ENCODE results near the gene C11orf71.

The C11orf71 gene
- total RNA-seq: 2.8 to 7.6 (median 5.4) reads per million in 17 experiments

DNA sequence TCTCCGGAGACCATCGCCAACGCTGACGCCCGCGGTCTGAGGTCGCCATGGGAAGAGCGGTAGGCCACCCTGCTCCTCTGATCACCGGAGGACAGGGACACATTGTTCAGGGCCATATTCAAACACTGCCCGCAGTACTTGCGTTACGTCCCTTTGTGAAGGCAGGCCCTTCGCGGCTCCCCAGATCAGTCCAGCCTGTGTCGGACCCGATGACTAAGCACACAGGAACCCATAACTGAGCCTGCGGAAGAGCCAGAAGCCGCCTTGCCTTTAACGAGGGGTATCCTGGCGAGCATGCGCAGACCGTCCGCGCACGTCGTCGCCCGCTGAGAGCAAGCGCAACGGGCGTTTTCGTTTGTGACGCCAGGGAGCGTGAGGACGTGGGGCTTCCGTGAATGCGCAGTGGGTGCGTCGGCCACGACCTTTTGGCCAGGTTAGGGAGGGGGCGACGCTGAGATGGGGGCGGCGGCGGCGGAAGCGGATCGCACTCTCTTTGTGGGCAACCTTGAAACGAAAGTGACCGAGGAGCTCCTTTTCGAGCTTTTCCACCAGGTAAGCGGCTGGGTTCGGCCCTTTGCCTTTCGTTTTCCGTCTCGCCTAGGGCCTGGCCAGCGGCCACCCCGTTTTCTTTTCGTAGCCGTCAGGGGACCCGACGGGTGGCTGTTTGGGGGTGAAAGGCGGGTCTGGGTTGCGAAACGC is at the start of gene C11orf71, which contains the start of gene RBM7:
Gene C11orf71 (minus strand): TSS at position 296 of the 699 bp plus-strand sequence. CDS start 180 bp downstream, at position 116.
Gene RBM7 (plus strand): TSS at position 451 of the 699 bp plus-strand sequence. CDS start 6 bp downstream, at position 457.
- DNase-seq: peak; percentile 99

- no peak for DNase-seq
These were observed 49.5 kb upstream of the C11orf71 start for GRCh38 chr11:114449845-114450244.

DNA sequence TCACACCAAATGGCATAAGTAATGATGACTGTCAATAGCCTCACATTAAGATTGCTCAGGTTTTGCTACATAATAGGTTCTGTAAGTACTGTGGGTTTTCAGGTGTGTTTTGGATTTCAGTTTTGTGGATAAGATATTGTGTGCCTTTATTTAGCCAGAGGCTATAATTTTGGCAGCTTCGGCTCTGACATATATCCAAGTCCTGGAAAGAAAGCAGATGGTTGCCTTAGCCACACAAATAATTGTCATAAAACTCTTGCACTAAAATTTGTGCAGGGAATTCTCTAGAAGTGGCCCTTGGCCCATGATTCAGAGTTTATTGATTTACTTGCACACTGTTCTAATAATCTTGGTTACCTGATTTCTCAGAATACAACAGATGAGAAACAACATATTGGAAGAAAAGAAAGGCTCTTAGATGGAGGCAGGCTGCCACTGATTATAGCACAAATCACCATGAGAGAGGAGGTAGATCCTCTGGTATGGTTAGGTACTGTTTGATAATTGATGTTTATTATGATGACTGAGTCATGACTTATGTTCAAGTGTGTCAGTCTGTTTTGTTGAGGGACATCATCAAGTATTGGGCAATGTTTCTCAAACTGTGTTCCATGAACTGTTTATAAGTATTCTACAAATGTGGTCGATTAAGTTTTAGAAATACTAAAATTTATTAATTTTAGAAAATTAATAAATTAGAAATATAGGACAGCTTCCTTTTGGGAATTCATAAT is 48.6 kb upstream of the C11orf71 start:
- no peak for DNase-seq

GRCh38 chr11:114447892-114448291 is 47.6 kb upstream of the C11orf71 start:
- DNase-seq: no peak

DNA sequence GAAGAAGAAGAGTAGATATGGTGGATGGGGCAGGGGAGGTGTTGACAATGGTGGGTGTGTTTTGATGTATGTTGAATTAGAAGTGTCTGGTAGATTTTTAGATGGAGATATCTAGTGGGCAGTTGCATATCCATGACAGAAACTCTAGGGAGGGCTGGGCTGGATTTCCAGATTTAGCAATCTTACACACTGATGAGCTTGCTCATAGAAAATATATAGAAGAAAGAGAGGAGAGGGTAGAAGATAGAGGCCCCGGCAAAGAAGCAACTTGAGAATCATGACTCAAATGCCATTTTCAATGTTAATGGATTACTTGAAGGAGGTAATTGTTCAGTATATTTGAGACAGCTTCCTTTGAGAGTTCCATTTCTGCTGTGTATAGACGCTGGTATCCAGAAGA is 47.1 kb upstream of the C11orf71 start:
- no peak for DNase-seq

GRCh38 chr11:114442536-114442935 is 42.2 kb upstream of the C11orf71 start:
- no peak for DNase-seq

GRCh38 chr11:114441921-114442320 is 41.6 kb upstream of the C11orf71 start:
- no peak for DNase-seq

- no peak for DNase-seq
These were observed 40.9 kb upstream of the C11orf71 start for GRCh38 chr11:114440971-114441763.

DNA sequence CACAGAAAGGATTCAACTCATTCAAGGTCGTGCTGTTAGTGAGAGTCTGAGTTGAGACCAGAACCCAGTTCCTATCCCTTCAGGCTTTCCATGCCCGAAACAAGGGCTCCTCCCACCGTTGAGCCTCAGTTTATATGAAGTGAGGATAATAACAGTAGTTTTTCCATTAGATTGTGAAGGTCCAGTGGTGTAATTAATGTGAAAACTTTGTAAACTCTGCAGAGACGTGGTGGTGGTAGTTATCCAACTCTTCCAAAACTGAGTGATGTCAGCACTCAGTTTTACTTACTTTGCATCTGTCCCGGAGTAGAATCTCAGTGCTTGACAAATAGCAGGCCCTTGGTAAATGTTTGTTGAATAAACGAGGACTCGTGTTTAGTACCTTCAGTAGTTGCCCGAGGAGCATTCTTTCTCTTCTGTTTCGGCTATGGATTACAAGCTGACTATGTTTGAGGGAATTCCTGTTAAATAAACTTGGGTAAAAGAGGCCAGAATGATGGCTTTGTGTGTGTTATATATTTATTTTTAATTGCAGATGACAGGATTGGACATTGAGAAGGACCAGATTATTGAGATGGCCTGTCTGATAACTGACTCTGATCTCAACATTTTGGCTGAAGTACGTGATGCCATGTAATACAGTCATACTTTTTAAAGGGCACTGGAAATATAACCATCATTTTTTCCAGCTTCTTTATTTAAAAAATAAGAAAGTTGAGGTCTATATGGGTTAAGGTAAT is 40.0 kb upstream of the C11orf71 start:
- DNase-seq: peak in 1 of 4 experiments; percentile 3

DNA sequence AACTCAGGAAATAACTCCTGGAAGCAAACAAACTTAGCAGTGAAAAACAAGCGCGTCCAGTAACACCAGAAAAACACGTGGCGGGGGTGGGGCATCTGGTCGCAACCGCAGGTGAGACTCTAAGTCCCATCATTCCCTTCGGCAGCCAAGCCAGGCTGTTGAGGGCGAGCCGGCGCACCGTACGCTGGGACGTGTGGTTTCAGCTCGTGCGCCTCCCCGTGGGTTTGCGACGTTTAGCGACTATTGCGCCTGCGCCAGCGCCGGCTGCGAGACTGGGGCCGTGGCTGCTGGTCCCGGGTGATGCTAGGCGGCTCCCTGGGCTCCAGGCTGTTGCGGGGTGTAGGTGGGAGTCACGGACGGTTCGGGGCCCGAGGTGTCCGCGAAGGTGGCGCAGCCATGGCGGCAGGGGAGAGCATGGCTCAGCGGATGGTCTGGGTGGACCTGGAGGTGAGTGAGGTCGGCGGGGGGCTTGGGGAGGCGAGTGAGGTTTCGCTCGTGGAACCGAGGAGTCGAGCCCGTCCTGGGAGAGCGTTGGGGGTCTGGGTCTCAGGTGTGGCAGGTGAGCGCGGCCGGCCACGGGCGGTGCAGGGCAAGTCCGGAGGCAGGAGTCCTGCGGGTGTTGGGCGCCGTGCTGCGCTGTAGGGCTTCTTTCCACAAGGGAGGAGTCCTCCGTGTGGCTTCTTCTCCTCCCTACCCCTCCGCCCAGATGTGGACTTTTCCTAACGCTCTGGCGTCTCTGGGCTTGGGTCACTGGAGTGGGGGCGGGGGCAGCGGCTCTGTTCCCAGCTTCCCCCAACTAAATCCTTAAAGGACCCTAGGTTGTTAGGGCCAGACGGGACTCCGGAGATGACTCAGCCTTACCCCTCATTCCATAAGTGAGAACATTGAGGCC is 39.2 kb upstream of the C11orf71 start, which contains the start of gene REXO2:
Gene REXO2 (plus strand): TSS at position 239 of the 892 bp plus-strand sequence. CDS start 62 bp downstream, at position 301.
- DNase-seq: peak; percentile 95 to 98 (median 96)

GRCh38 chr11:114438303-114438702 is 38.0 kb upstream of the C11orf71 start:
- DNase-seq: no peak

DNA sequence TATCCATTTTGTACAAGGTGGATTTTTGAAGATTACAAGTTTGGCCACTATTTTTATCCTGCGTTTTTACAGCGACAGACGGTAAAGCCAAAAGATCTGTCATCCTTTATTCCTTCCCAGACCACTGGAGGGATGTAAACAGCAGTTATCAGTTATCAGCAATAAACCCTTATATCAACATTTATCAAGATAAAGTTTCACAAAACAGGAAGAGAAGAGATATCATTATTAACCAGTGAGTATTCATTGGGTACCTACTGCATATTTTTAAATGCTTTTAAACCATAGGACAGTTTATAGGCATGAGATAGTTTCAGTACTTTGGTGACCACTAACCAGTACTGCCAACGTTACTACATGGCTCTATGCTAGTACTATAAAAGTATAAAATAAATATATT is 33.1 kb upstream of the C11orf71 start:
- no peak for DNase-seq

- DNase-seq: no peak
These were observed 32.6 kb upstream of the C11orf71 start for GRCh38 chr11:114432893-114433292.

DNA sequence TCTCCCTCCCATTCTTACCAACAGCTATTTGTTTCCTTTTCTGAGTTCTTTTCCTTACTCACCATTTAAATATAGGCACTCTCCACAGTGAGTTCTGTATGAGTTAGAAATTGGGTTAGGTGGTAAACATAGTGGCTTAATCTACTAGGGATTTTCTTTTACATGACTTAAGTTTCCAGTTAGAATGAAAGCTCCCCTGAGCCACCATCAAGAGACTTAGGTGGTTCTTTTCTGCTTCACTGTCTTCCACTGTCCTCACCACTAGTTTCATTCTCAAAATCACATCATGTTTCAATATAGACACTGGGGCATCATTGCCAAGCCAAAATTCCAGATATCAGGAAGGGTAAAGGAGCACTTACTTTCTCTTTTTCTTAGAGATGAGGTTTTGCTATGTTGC is 30.0 kb upstream of the C11orf71 start:
- DNase-seq: no peak

DNA sequence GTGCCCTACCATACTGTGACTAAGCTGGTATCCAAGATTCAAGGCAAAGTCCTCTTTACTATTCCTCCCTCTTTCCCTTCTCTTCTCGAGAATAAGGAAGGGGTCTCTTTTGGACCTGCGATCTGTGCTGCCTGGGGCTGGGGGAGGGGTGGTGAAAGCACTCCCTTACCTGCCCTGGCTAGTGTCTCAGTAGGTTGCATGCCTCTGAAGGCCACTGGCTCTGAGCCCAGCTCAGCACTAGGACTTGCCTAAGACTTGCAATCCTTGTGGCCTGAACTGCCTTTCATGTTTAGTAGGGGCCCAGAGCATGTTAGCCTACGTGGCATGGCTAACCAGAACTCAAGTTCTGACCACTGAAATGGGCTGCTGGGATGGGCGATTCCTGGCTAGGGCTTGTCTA is 26.0 kb upstream of the C11orf71 start:
- DNase-seq: no peak

- DNase-seq: no peak
These were observed 16.2 kb upstream of the C11orf71 start for GRCh38 chr11:114416441-114416961.

- no peak for DNase-seq
These were observed 13.6 kb upstream of the C11orf71 start for GRCh38 chr11:114413958-114414357.

DNA sequence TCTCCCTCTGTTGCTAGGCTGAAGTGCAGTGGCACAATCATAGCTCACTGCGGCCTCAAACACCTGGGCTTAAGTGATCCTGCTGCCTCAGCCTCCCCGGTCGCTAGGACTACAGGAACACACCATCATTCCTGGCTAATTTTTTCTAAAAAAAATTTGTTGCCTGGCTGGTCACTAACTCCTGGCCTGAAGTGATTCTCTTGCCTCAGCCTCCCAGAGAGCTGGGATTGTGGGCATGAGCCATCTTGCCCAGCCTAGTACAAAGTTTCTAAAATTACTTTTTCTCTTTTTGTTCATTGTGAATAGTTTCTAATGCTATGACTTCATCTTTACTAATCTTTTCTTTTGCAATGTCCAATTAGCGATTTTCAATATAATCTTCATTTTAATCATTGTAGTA is 12.6 kb upstream of the C11orf71 start:
- no peak for DNase-seq

- peak in 3 of 4 experiments; percentile 22 to 49 (median 36) for DNase-seq
These were observed 1.0 kb upstream of the C11orf71 start for GRCh38 chr11:114401311-114401710.

DNA sequence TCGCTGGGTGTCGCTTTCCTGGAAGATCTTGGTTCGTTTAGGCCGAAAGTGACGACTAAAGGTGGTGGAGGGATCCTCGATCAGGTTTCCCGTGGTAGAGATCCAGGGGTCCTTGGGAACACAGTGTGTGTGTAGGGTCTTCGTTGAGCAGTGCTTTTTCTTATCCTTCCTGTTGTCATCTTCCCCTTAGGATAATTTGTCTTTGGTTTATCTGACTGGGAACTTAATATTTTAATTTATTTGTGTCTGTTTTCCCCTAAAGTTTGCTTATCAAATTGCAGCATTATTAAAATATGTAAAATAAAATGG is 558 bp upstream of the C11orf71 start:
- DNase-seq: no peak

Data from suppressor macrophage (primary cell).